RKO (cell line): Measurements from ENCODE around the gene CITED4.
A peak's percentile ranks its signal among the peaks of the same experiment; 100 is the strongest.

ENCODE experiments used
- DNase-seq: peaks from one replicate; pipeline ENCODE4 v3.0.0-alpha.2; 2016; ENCODE audit warnings: low spot score

The CITED4 gene

DNA sequence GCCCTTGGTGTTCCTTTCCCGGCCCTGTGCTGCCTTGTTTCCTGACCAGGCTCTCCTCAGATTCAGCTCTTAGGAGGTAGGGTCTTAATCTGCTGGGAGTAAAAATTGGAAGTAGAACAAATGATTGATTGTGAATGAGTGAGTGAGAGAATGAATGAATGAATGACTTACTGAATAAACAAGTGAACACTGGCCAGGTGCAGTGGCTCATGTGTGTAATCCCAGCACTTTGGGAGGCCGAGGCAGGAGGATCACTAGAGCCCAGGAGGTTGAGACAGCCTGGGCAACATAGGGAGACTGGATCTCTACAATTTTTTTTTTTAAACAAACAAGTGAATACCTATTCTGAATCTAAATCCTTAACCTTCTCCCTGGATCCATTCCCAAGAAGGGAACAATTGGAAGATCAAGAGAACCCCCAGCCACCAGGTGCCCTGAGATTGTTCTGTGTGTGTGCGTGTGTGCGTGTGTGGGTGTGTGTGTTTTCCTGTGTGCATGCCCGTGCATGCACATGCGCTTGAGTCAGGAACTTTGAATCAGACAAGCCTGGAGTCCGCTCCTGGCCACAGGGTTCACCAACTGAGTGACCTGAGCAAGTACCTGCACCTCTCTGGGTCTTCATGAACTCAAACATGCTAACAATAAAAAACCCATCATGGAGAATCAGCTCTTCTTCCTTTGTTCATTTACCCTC, 24.3 kb upstream of the CITED4 start:
- DNase-seq = no peak

DNA sequence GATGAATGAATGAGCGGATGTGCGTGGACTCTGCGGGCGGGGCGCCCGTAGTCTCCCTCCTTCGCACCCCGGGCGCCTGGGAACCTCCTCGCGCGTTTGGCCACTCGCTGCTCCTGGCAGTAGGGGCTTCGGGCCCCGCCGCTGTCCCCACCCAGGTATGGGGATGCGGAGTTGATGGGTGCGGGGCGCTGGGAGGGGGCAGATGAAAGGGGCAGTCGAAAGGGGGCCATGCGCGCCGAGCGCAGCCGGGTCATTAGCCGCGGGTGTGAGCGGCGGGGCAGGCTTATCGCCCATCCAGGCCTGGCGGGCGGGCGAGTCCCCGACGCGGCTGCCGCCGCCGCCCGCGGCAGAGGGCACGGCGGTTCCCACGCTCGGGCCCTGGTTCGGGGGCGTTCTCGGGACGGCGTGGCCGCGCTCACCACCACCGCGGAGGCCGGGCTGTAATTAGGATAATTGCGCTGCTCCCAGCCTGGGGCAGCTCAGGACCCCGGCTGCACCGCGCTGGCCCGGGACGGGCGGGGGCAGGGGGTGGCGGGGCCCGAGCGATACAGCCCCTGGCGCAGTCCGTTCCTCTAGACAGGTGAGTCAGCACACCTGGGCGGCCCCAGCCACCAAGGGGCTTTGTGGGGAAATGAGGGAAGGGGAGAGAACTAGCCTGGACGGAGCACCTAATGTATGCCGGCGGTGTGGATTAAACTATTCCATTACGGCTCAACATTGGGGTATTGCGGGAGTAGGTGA, 22.1 kb upstream of the CITED4 start:
- DNase-seq = no peak

DNA sequence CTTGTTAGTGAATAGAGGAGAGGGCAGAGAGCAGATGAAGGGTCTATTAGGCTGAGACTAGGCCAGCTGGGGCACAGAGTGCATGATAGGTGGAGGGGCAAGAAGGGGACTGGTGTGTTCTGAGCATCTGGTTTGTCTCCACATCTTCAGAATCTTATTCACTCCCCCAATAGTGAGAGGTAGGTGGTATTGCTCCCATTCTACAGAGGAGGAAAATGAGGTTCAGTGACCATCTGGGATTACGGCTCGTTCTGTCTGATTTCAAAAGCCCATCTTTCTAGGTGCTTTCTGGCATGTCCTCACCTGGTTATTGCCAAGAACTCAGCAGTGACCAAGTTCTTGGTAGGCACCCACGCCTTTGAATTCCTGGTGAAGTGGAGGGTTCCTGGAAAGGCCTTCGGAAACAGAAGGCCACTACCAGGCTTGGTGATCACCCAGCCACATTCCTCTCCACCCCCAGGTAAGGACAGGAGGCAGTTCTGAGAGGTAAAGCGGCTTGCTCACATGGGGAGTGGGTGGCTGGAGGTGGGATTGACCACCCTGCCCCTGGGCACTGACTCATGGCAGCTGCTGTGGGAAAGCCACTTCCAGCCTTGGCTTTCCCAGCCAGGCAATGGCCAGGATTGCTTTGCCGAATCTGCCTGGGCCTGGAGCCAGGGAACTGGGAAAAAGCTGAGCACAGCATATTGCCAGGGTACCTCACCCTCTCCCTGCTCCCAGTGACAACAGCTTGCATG, 18.8 kb upstream of the CITED4 start:
- no peak for DNase-seq

DNA sequence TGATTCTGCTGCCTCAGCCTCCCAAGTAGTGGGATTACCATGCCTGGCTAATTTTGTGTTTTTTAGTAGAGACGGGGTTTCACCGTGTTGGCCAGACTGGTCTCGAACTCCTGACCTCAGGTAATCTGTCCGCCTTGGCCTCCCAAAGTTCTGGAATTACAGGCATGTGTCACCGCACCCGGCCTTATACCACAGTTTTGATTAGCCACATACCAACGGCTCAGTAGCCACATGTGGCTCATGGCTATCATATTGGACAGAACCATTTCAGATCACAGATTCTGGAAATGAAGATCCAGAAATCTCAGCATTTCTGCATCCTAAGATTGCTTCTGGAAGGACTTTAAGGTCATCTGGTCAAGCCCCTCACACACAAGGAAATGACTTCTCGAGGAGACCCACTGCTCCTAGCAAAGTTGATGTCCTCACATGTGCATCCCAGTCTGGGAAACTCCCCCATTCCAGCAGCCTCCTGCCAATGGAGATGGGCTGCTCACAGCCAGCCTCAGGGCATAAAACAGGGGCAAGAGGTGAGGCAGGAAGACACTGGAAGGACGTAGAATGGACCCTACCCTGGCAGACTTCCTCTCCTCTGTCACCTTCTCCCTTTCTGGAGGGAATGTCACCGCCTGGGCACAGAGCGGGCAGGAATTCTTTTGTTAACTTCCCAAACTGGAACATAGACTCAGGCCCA, 17.5 kb upstream of the CITED4 start:
- no peak for DNase-seq

DNA sequence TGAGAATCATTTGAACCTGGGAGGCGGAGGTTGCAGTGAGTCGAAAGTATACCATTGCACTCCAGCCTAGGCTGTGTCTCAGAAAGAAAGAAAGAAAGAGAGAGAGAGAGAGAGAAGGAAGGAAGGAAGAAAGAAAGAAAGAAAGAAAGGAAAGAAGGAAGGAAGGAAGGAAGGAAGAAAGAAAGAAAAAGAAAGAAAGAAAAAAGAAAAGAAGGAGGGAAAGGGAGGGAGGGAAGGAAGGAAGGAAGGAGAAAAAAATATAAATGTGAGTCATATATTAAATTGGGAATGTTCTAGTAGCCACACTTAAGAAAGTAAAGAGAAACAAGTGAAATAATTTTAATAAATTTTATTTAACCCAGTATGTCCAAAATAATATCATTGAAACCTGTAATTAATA, 16.7 kb upstream of the CITED4 start:
- no peak for DNase-seq

GRCh38 chr1:40877698-40878097, 15.5 kb upstream of the CITED4 start:
- DNase-seq = peak; percentile 46

DNA sequence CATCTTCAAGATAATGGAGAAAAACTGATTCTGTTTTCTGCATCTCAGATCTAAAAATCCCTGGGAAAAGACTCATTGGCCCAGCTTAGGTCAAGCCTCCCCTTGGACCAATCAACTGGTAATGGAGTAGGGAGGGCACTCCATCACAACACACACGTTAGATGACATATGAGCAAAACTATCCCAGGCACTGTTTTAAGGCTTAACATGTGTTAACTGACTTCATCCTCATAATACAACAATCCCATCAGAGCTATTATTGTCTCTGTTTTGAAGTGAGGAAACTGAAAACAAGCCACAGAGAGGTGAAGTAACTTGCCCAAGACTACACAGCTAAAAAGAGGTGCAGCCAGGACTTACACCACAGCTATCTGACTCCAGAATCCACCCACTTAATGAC, 14.7 kb upstream of the CITED4 start:
- no peak for DNase-seq

- DNase-seq = no peak
These were observed 14.2 kb upstream of the CITED4 start for GRCh38 chr1:40876436-40876761.

DNA sequence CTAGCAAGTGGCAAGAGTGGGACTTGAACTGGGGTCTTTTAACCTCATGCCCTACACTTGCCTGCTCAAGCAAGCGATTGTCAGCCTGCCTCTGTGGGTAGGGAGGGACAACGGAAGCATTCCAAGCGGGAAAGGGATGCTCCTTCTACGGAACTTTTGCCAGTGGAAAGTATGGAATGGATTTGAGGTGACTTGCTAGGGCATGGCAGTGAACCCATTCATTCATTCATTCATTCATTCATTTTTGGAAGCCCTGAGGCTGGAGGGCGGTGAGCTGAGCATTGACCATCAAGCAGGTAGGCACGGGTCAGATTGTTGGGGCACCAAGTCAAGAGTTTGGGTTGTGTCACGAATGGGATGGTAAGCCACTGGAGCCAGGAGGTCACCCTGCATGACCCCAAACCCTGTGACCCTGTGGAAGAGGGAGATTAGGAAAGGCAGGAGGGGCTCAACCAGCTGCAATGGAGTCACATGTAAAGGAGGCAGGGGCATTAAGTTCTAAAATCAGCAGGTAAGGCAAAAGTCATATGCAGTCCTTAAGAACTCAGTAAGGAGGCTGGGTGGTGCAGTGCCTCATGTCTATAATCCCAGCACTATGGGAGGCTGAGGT, 11.8 kb upstream of the CITED4 start:
- no peak for DNase-seq

DNA sequence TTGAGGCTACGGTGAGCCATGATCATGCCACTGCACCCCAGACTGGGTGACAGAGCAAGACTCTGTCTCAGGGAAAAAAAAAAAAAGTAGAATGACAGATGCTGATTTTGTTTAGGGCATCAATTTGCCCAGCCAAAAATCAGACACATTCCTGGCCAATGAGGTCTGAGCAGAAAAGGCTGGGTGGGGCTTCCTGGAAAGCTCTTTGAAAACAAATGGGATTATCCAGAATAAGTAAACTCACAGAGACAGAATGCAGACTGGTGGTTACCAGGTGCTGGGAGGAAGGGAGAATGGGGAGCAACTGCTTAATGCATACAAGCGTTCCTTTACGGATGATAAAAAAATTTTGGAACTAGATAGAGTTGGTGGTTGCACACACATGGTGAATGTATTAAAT, 10.1 kb upstream of the CITED4 start:
- no peak for DNase-seq

- peak; percentile 56 for DNase-seq
These were observed 8.1 kb upstream of the CITED4 start for GRCh38 chr1:40870135-40870728.

GRCh38 chr1:40868051-40868723, 6.0 kb upstream of the CITED4 start:
- peak; percentile 45 for DNase-seq

DNA sequence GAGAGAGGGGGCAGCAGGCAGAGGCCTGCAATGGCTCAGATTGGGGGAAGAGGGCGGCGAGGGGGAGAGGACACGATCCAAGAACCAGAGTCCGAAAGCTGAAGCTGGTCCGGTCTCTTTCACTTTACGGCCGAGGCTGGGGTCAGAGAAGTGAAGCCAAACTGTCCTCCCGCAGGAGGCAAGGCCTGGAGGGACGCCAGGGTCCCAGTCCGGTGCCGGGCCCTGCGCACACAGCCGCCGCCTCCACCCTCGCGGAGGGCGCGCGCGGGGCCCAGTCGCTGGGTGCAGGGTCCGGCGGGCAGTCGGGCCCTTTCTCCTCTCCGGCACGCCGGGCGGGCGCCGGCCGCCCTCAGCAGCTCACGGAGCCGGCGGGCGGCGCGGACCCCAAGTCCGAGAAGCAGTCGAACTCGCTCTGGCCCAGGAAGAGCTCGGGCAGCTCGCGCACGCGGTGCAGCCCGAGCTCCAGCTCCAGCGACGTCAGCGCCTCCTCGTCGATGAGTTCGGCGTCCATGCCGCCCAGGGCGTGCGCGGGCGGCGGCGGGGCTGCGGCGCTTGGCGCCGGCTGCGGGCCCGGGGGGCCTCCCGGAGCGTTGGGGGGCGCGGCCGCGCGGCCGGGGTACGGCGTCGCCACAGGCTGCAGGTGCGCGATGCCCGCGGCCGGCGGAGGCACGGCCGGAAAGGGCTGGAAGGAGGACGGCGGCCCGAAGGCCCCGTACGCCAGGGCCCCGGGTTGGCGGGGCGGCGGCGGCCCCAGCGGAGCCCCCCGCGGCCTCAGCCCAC, 749 bp downstream of the CITED4 start:
- DNase-seq = peak; percentile 45

DNA sequence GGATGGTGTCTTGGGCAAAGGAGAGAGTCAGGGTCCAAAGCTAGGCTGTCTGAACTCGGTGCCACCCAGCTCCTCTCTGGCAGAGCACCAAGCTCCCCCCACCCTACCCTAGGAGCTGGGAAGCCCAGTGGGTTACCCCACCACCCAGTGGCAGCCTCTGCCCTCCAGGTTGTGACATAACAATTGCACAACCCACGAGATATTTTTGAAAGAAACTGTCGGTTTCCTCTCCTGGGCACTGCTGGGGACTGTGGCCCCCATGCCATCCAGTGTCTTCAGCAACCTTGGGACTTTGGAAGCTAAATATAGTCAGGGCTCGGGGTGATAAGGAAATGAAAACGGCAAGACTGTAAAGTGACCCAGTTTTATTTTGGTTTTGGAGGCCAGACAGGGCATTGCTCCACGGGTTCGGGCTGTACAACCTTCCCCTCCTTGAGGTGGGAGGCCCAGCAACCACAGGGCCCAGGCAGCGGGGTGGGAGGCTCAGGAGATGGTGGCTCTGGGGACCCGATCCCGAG, 1.4 kb downstream of the CITED4 start:
- DNase-seq = no peak

DNA sequence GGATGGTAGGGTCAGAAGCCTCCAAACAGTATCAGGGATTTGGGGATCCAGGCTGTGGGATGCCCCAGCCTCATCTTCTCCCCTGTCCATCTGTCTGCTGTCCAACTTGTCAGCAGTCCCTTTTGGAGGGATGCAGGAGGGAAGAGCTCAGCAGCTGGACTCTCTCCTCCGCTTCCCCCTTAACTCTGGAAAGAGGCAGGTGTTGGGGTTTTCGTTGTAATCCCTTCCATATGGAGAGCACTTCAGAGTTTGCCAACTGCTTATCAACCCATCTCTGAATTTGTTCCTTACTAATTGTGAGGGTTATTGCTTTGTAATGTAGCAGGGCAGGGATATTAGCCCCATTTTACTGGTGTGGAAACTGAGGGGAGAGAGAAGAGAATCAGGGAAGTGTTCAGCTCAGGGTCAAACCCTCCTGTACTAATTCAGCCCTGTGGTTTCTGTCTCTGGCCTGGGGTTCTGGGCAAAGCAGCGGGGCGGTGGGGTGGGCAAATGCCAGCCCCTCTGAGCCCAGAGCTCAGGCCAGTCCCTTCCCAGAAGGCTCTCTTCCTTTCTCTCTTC, 3.2 kb downstream of the CITED4 start:
- no peak for DNase-seq

DNA sequence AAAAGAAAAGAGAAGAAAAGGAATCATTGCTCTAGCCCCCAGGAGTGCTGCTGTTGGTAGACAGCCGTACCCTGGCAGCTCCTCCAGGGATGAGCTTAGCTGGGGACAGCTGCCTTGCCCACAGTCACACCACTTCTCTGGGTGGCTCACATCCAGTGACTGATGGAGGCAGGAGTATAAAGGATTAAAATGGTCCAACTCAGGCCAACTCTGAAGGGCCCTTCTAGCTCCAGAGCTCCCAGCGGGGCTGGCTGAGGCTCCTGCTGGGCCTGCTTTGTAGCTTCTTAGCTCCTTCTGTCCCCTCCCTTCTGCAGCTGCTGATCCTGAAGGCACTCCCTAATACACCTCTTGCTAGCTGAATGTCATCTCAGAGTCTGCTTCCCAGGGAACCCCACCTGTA, 4.4 kb downstream of the CITED4 start:
- DNase-seq = no peak

DNA sequence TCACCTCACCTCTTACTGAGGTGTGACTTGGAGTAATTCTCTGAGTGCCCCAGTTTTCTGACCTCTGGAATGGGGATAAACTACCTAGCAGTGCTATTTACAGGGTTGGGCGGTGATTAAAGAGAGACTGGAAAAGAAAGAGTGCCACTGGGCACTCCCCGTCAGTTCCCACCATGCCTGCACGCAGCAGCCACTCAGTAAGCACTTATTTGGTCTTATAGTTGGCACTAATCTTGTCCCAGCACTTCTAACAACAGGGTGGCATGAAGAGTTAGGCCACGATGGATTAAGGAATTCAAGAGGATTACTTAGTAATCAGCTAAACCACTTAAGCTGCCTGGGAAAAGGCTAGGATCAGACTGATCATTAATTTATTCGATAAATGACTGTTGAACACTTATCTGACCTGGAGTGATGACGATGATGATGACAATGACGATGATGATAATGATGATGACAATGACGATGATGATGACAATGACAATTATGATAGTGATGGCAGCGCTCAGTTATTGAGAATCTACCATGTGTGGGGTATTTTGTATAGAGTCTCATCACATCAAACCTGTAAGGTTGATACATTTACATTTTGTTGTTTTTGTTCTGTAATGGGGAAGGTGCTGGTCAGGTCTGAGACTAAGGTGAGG, 5.4 kb downstream of the CITED4 start:
- DNase-seq = no peak

DNA sequence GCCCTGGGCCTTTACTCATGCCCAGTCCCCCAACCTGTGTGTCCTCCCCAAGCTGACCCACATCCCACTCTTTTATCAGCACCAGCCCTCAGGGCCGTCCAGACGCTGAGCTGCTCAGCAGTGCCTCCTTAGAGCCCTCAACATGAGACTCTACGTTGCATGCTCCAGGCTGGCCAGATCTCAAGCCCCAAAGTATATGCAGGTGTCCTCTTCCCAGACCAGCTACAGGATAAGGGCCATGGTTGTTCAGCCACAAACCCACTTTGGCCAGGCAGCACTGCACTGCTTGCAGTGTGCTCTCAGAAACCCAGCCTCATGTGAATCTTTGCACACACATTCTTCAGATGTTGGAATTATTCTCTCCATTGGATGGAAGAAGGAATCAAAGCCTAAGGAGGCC, 6.0 kb downstream of the CITED4 start:
- DNase-seq = no peak

DNA sequence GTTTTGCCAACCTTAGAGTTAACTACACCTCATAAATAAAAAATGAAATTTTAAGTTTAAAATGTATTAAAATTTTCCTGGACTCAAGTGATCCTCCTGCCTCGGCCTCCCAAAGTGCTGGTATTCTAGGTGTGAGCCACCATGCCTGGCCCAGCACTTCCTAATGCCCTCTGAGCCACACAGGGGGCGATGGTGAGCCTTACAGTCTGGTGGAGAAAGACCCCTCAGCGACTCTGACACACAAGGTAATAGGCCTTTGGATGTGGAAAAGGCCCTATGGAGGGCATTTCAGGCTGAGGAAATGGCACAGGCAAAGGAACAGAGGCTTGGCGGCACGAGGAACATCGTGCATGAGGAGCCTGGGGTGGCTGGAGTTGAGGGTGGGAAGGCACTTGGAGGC, 6.7 kb downstream of the CITED4 start:
- no peak for DNase-seq

- DNase-seq = no peak
These were observed 8.3 kb downstream of the CITED4 start for GRCh38 chr1:40853885-40854170.
